ENCODE measurements around the gene CTNND2.

CTNND2 gene

GRCh38 chr5:11904265-11904906 is at the start of gene CTNND2:
Gene CTNND2, minus strand, starts transcription at chr5:11904446. Its CDS starts 593 bp downstream, at chr5:11903853.
- DNase-seq (ENCODE audit: low read depth): no peak

- no peak for DNase-seq (ENCODE audit: low read depth)
Observed at GRCh38 chr5:11946317-11946716, 42.1 kb upstream of the CTNND2 start.

GRCh38 chr5:11941566-11941965 is 37.3 kb upstream of the CTNND2 start:
- no peak for DNase-seq (ENCODE audit: low read depth)

GRCh38 chr5:11931638-11932037 is 27.4 kb upstream of the CTNND2 start:
- DNase-seq (ENCODE audit: low read depth): no peak

GRCh38 chr5:11928909-11929308 is 24.7 kb upstream of the CTNND2 start:
- DNase-seq (ENCODE audit: low read depth): no peak

GRCh38 chr5:11925701-11926100 is 21.5 kb upstream of the CTNND2 start:
- DNase-seq (ENCODE audit: low read depth): no peak

GRCh38 chr5:11922394-11922793 is 18.1 kb upstream of the CTNND2 start:
- no peak for DNase-seq (ENCODE audit: low read depth)

GRCh38 chr5:11918463-11919045 is 14.3 kb upstream of the CTNND2 start:
- no peak for DNase-seq (ENCODE audit: low read depth)

GRCh38 chr5:11909471-11909870 is 5.2 kb upstream of the CTNND2 start:
- no peak for DNase-seq (ENCODE audit: low read depth)

- no peak for DNase-seq (ENCODE audit: low read depth)
Observed at GRCh38 chr5:11906497-11906896, 2.3 kb upstream of the CTNND2 start.

GRCh38 chr5:11905206-11905605 is 960 bp upstream of the CTNND2 start:
- no peak for DNase-seq (ENCODE audit: low read depth)

GRCh38 chr5:11903614-11904264 is 507 bp downstream of the CTNND2 start:
- no peak for DNase-seq (ENCODE audit: low read depth)

GRCh38 chr5:11903121-11903613 is 1.1 kb downstream of the CTNND2 start:
- no peak for DNase-seq (ENCODE audit: low read depth)

GRCh38 chr5:11902201-11902619 is 2.0 kb downstream of the CTNND2 start:
- no peak for DNase-seq (ENCODE audit: low read depth)

- DNase-seq (ENCODE audit: low read depth): no peak
Observed at GRCh38 chr5:11898787-11899186, 5.5 kb downstream of the CTNND2 start.

- no peak for DNase-seq (ENCODE audit: low read depth)
Observed at GRCh38 chr5:11897781-11898180, 6.5 kb downstream of the CTNND2 start.

- DNase-seq (ENCODE audit: low read depth): no peak
Observed at GRCh38 chr5:11894992-11895391, 9.3 kb downstream of the CTNND2 start.

- no peak for DNase-seq (ENCODE audit: low read depth)
Observed at GRCh38 chr5:11892832-11893231, 11.4 kb downstream of the CTNND2 start.

GRCh38 chr5:11890777-11891176 is 13.5 kb downstream of the CTNND2 start:
- no peak for DNase-seq (ENCODE audit: low read depth)

GRCh38 chr5:11888221-11888620 is 16.0 kb downstream of the CTNND2 start:
- DNase-seq (ENCODE audit: low read depth): no peak

- DNase-seq (ENCODE audit: low read depth): no peak
Observed at GRCh38 chr5:11878814-11879213, 25.4 kb downstream of the CTNND2 start.

GRCh38 chr5:11873587-11873986 is 30.7 kb downstream of the CTNND2 start:
- no peak for DNase-seq (ENCODE audit: low read depth)

GRCh38 chr5:11869203-11869602 is 35.0 kb downstream of the CTNND2 start:
- no peak for DNase-seq (ENCODE audit: low read depth)
